Stimulated activated CD4-positive, alpha-beta T cell treated with anti-CD3 and anti-CD28 coated beads, Interleukin-2, amount 100 ng/mL, for 48 hours (primary cell): ENCODE results near the gene UBE3C.

Experiments
- DNase-seq, 2 donors: peaks; one replicate each; pipeline ENCODE4 v3.0.0-alpha.2; 2020

The UBE3C gene

GRCh38 chr7:157183832-157184231 is 45.1 kb downstream of the UBE3C start:
- DNase-seq, result no peak

GRCh38 chr7:157188091-157188665 is 49.5 kb downstream of the UBE3C start:
- no peak for DNase-seq

- no peak for DNase-seq
Observed at GRCh38 chr7:157189405-157189804, 50.7 kb downstream of the UBE3C start.

- DNase-seq, result no peak
Observed at GRCh38 chr7:157192861-157193260, 54.1 kb downstream of the UBE3C start.

GRCh38 chr7:157193274-157193673 is 54.5 kb downstream of the UBE3C start:
- DNase-seq, result no peak

GRCh38 chr7:157194948-157195347 is 56.2 kb downstream of the UBE3C start:
- no peak for DNase-seq

GRCh38 chr7:157195868-157196267 is 57.1 kb downstream of the UBE3C start:
- no peak for DNase-seq

- DNase-seq, result no peak
Observed at GRCh38 chr7:157204134-157204533, 65.4 kb downstream of the UBE3C start.

- DNase-seq, result no peak
Observed at GRCh38 chr7:157205438-157205837, 66.7 kb downstream of the UBE3C start.

GRCh38 chr7:157208571-157209413 is 70.1 kb downstream of the UBE3C start:
- DNase-seq, result no peak

GRCh38 chr7:157210682-157211081 is 72.0 kb downstream of the UBE3C start:
- no peak for DNase-seq

- DNase-seq, result no peak
Observed at GRCh38 chr7:157211690-157212089, 73.0 kb downstream of the UBE3C start.

GRCh38 chr7:157219154-157219553 is 80.4 kb downstream of the UBE3C start:
- no peak for DNase-seq

- no peak for DNase-seq
Observed at GRCh38 chr7:157220916-157221569, 82.3 kb downstream of the UBE3C start.

GRCh38 chr7:157222687-157223086 is 84.0 kb downstream of the UBE3C start:
- DNase-seq, result no peak

GRCh38 chr7:157224627-157225026 is 85.9 kb downstream of the UBE3C start:
- DNase-seq, result no peak

- no peak for DNase-seq
Observed at GRCh38 chr7:157228864-157229422, 90.2 kb downstream of the UBE3C start.

- DNase-seq, result no peak
Observed at GRCh38 chr7:157233677-157234076, 95.0 kb downstream of the UBE3C start.

GRCh38 chr7:157234271-157234670 is 95.5 kb downstream of the UBE3C start:
- DNase-seq, result no peak

- DNase-seq, result no peak
Observed at GRCh38 chr7:157235357-157236333, 96.9 kb downstream of the UBE3C start.

- DNase-seq, result no peak
Observed at GRCh38 chr7:157238087-157238486, 99.4 kb downstream of the UBE3C start.

- no peak for DNase-seq
Observed at GRCh38 chr7:157239571-157240270, 101.0 kb downstream of the UBE3C start.
